ENCODE data around the gene MSANTD3. TPM values are rescaled to one million over a fixed set of nuclear protein-coding genes. Genes with fewer than 3 reads are reported as not detected.

The MSANTD3 gene
- total RNA-seq = 41.2 and 44.5 TPM in 2 replicates

GRCh38 chr9:100426530-100427365, at the start of gene MSANTD3:
Gene MSANTD3, plus strand, starts transcription at chr9:100427143. Its CDS starts 14,796 bp downstream, at chr9:100441939.

GRCh38 chr9:100472788-100473275, 45.9 kb downstream of the MSANTD3 start, which contains the start of gene TMEFF1:
Gene TMEFF1, plus strand, starts transcription at chr9:100473149. Its CDS starts 396 bp downstream, at chr9:100473545.

Other genes with a start within 250 kb of the MSANTD3 start
- 25.9 and 26.1 TPM in 2 replicates for gene TEX10, start 74.2 kb upstream of the MSANTD3 start, total RNA-seq
- under 0.01 TPM in 2 replicates for gene TMEFF1, start 46.0 kb downstream of the MSANTD3 start, total RNA-seq
- gene CAVIN4, start 150.9 kb downstream of the MSANTD3 start, total RNA-seq = not detected in 2 replicates

All from myometrial cell (primary cell).